ENCODE data around the gene GBA2.

Gene GBA2
- 21.8 to 47.3 reads per million in 2 donors for total RNA-seq

GRCh38 chr9:35748858-35749514 is at the start of gene GBA2, which contains the start of gene RGP1:
Gene GBA2 (minus strand): TSS chr9:35749228. CDS start chr9:35748704, 524 bp downstream.
Gene RGP1 (plus strand): TSS chr9:35749287. CDS start chr9:35749756, 469 bp downstream.
- DNase-seq = peak; percentile 42 to 77 (median 61)

GRCh38 chr9:35797311-35798109 is 48.5 kb upstream of the GBA2 start:
- DNase-seq = no peak

DNA sequence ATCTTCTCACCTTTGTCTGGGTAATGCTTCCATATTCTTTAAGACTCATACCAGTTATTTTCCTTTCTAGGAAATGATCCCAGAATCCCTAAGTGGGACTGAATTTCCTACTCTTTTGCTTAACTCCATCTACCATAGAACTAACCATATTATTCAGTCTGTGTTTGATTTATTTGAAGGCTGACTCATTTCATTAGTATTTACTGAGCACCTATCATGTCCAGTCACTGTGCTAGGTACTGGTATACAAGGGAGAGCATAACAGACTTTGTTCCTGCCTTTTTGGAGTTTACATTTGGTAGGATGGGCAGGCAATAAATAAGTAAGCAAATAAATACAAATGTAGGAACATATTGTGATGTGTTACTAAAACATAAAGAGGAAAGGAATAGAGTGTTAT is 46.7 kb upstream of the GBA2 start:
- DNase-seq = no peak

GRCh38 chr9:35793461-35793860 is 44.4 kb upstream of the GBA2 start:
- DNase-seq = no peak

- DNase-seq = no peak
Observed at GRCh38 chr9:35792826-35793225, 43.8 kb upstream of the GBA2 start.

DNA sequence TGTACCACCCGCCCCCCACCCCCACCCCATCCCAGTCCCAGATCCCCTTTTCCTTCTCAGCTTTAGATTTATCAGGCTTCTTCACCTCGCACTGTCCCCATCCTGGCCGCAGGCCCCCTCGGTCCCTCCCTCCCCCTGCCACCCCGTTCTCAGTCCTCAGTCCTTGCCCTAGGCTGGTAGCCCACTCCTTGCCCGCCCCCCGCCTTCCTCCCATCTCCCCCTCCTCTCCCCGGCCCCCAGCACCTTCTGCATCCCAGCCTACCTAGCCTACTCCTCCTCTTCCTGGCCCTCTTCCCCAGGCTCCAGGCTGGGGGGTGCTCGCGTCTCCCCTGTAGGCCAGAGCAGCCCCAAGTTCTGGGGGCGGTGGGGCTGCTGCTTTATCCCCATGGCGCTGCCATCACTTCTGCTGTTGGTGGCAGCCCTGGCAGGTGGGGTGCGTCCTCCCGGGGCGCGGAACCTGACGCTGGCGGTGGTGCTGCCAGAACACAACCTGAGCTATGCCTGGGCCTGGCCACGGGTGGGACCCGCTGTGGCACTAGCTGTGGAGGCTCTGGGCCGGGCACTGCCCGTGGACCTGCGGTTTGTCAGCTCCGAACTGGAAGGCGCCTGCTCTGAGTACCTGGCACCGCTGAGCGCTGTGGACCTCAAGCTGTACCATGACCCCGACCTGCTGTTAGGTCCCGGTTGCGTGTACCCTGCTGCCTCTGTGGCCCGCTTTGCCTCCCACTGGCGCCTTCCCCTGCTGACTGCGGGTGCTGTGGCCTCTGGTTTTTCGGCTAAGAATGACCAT is 43.2 kb upstream of the GBA2 start:
- DNase-seq = no peak

- no peak for DNase-seq
Observed at GRCh38 chr9:35791297-35791921, 42.4 kb upstream of the GBA2 start, which contains the start of gene NPR2. Gene NPR2 (plus strand): TSS chr9:35791591. CDS start chr9:35792409, 818 bp downstream.

- peak in 4 of 5 experiments; percentile 15 to 66 (median 38) for DNase-seq
Observed at GRCh38 chr9:35790385-35791296, 41.6 kb upstream of the GBA2 start.

GRCh38 chr9:35790025-35790384 is 41.0 kb upstream of the GBA2 start:
- no peak for DNase-seq

GRCh38 chr9:35789541-35789940 is 40.5 kb upstream of the GBA2 start:
- no peak for DNase-seq

GRCh38 chr9:35783418-35783817 is 34.4 kb upstream of the GBA2 start:
- no peak for DNase-seq

GRCh38 chr9:35781066-35781465 is 32.0 kb upstream of the GBA2 start:
- DNase-seq = no peak

DNA sequence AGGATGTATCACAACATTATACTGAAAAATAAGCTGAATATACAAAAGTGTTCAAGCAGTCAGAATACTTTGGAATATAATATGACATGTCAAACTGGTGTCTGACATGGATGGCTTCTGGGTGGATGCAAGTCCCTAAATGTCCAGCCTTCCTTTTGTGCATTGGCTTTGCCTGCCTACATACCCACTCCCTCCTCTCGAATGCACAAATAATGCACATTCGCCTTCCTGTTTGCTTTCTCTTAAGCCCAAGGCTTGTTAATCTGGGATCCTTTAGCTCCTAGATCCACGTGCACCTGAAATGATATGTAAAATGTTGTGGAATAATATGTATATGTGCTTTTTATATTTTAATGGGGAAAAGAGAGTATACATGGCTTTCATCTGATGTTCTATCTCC is 29.5 kb upstream of the GBA2 start:
- no peak for DNase-seq

GRCh38 chr9:35776018-35776417 is 27.0 kb upstream of the GBA2 start:
- DNase-seq = no peak

- DNase-seq = no peak
Observed at GRCh38 chr9:35774907-35775635, 26.0 kb upstream of the GBA2 start.

- no peak for DNase-seq
Observed at GRCh38 chr9:35771943-35772342, 22.9 kb upstream of the GBA2 start.

- DNase-seq = no peak
Observed at GRCh38 chr9:35771534-35771933, 22.5 kb upstream of the GBA2 start.

GRCh38 chr9:35771075-35771433 is 22.0 kb upstream of the GBA2 start:
- no peak for DNase-seq

DNA sequence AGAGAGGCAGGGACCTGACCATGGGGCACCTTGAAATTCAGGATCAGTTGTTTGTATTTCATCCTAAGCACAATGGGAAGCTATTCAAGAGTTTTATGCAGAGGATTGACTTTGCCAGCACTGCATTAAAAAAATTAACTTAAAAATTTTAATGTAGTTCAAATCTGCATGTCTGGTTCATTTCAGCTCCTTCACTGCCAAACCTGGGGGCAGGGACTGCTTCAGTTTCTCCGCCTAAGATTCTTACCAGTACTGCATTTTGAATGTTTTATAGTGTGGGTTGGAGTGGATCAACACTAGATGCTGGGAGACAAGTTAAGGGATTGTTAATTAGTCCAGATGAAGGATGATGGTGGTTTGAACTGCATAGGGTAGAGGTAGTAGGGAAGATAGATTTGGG is 20.7 kb upstream of the GBA2 start:
- DNase-seq = no peak

- no peak for DNase-seq
Observed at GRCh38 chr9:35767458-35767857, 18.4 kb upstream of the GBA2 start.

- no peak for DNase-seq
Observed at GRCh38 chr9:35766997-35767396, 18.0 kb upstream of the GBA2 start.

All from T-helper 2 cell (primary cell).